ENCODE results near the gene DCPS.

GRCh38 chr11:126256216-126256615, 47.6 kb upstream of the DCPS start:
- TF ChIP-seq CTCF (IDR thresholded peaks at IDR 0.05) (no peak), POLR2A (IDR thresholded peaks at IDR 0.05) (no peak)
